Ureter (tissue), 1 donor: ENCODE measurements around the gene POU6F1. TPM values are rescaled to one million over a fixed set of nuclear protein-coding genes. Genes with fewer than 3 reads are reported as not detected.
A peak's percentile ranks its signal among the peaks of the same experiment; 100 is the strongest.

Source experiments
- DNase-seq: peaks from one replicate; pipeline ENCODE4 v3.0.0-alpha.2; 2020; ENCODE audit warnings: low spot score
- total RNA-seq: library from RNA; stranded (reverse); gene quantifications from one replicate; pipeline ENCODE4 v1.2.4, GENCODE V29; 2023
- donor health status: DM: yes; HTN: yes; CAD: no.

POU6F1 gene
- total RNA-seq, 1 donor from 2014 or later = 19.8 TPM

GRCh38 chr12:51198568-51199365 is 19.1 kb downstream of the POU6F1 start:
- no peak for DNase-seq

GRCh38 chr12:51197736-51198567 is 19.9 kb downstream of the POU6F1 start:
- DNase-seq = no peak

- no peak for DNase-seq
These were observed 21.3 kb downstream of the POU6F1 start for GRCh38 chr12:51196547-51196946.

- DNase-seq = no peak
These were observed 22.0 kb downstream of the POU6F1 start for GRCh38 chr12:51195841-51196240.

- no peak for DNase-seq
These were observed 25.6 kb downstream of the POU6F1 start for GRCh38 chr12:51192284-51192671.

GRCh38 chr12:51191516-51192283 is 26.2 kb downstream of the POU6F1 start:
- DNase-seq = no peak

- no peak for DNase-seq
These were observed 27.0 kb downstream of the POU6F1 start for GRCh38 chr12:51190820-51191219.

GRCh38 chr12:51189790-51190355 is 28.0 kb downstream of the POU6F1 start:
- no peak for DNase-seq

- DNase-seq = no peak
These were observed 29.4 kb downstream of the POU6F1 start for GRCh38 chr12:51188359-51189051.

GRCh38 chr12:51187370-51187987 is 30.4 kb downstream of the POU6F1 start:
- no peak for DNase-seq

- no peak for DNase-seq
These were observed 31.3 kb downstream of the POU6F1 start for GRCh38 chr12:51186465-51187085.

GRCh38 chr12:51185171-51185717 is 32.6 kb downstream of the POU6F1 start:
- no peak for DNase-seq

GRCh38 chr12:51183816-51184215 is 34.0 kb downstream of the POU6F1 start:
- DNase-seq = no peak

- no peak for DNase-seq
These were observed 34.5 kb downstream of the POU6F1 start for GRCh38 chr12:51183349-51183748.

GRCh38 chr12:51181558-51181957 is 36.3 kb downstream of the POU6F1 start:
- DNase-seq = no peak

GRCh38 chr12:51177897-51178296 is 40.0 kb downstream of the POU6F1 start:
- DNase-seq = no peak

- DNase-seq = no peak
These were observed 43.4 kb downstream of the POU6F1 start for GRCh38 chr12:51174501-51174900.

GRCh38 chr12:51172515-51173431 is 45.1 kb downstream of the POU6F1 start, which contains the start of gene TFCP2:
Gene TFCP2, minus strand, starts transcription at chr12:51173135. Its CDS starts 713 bp downstream, at chr12:51172422.
- peak; percentile 96 for DNase-seq
